CD14-positive monocyte (primary cell): Measurements from ENCODE around the gene RAX. TPM values are rescaled to one million over a fixed set of nuclear protein-coding genes. Genes with fewer than 3 reads are reported as not detected.

Experiments
- DNase-seq, 3 donors: peaks; one replicate each; pipeline ENCODE4 v3.0.0-alpha.2; 2011 to 2022
- H2AFZ ChIP-seq: 2 replicates; pipeline ENCODE4 v1.6.0; 2012; ENCODE audit warnings: mild to moderate bottlenecking, low read depth, low read length, inconsistent platforms; ENCODE audit not compliant: insufficient read depth, poor library complexity, severe bottlenecking
- H3K27ac ChIP-seq, 2 donors: 1 replicate in 1 of 2; 2 replicates in 1 of 2; pipeline ENCODE4 v1.5.1; 2012 to 2013; ENCODE audit warnings: low read length in 2 of 2, control low read depth in 1 of 2, inconsistent platforms in 1 of 2, low read depth in 1 of 2, mild to moderate bottlenecking in 1 of 2
- H3K27me3 ChIP-seq, 2 donors: one replicate each; pipeline versions ENCODE4 v1.6.0 to v1.6.1; 2011 to 2013; ENCODE audit warnings: low read length in 2 of 2; ENCODE audit not compliant: control insufficient read depth in 2 of 2, insufficient read depth in 2 of 2
- H3K36me3 ChIP-seq, 2 donors: replicated peaks in 1 of 2; 1 replicate in 1 of 2; 2 replicates in 1 of 2; pipeline versions ENCODE4 v1.5.1 to v1.6.1; 2012 to 2013; ENCODE audit warnings: low read length in 2 of 2, control low read depth in 1 of 2, inconsistent platforms in 1 of 2, mild to moderate bottlenecking in 1 of 2; ENCODE audit not compliant: insufficient read depth in 2 of 2, control insufficient read depth in 1 of 2
- H3K4me1 ChIP-seq, 2 donors: 1 replicate in 1 of 2; 2 replicates in 1 of 2; pipeline versions ENCODE4 v1.5.1 to v1.6.1; 2012 to 2013; ENCODE audit warnings: low read length in 2 of 2, control low read depth in 1 of 2, inconsistent platforms in 1 of 2, mild to moderate bottlenecking in 1 of 2, moderate library complexity in 1 of 2; ENCODE audit not compliant: insufficient read depth in 2 of 2, control insufficient read depth in 1 of 2
- H3K4me2 ChIP-seq: replicated peaks from 2 replicates; pipeline ENCODE3; 2012; ENCODE audit warnings: low read length, moderate library complexity, mild to moderate bottlenecking; ENCODE audit not compliant: poor library complexity, severe bottlenecking; ENCODE audit errors: extremely low read depth
- H3K4me3 ChIP-seq, 3 experiments: fragments of 200-600 bp in 1 of 3; sonication (generic) in 1 of 3; replicated peaks in 1 of 3; 1 replicate in 2 of 3; 2 replicates in 1 of 3; pipeline ENCODE4 v1.5.1; 2011 to 2013; ENCODE audit warnings: low read length in 3 of 3, mild to moderate bottlenecking in 3 of 3, control low read depth in 2 of 3, low read depth in 2 of 3, inconsistent platforms in 1 of 3, moderate library complexity in 1 of 3
- H3K79me2 ChIP-seq: 2 replicates; pipeline ENCODE4 v1.6.0; 2012; ENCODE audit warnings: mild to moderate bottlenecking, control low read depth, inconsistent platforms, low read length, moderate library complexity; ENCODE audit not compliant: insufficient read depth
- H3K9ac ChIP-seq: 2 replicates; pipeline ENCODE4 v1.6.0; 2017; ENCODE audit warnings: low read length, mild to moderate bottlenecking; ENCODE audit not compliant: insufficient read depth, poor library complexity, severe bottlenecking
- H3K9me3 ChIP-seq, 2 donors: replicated peaks in 1 of 2; 1 replicate in 1 of 2; 2 replicates in 1 of 2; pipeline versions ENCODE4 v1.5.1 to v1.6.1; 2012 to 2013; ENCODE audit warnings: low read length in 2 of 2, control low read depth in 1 of 2; ENCODE audit not compliant: control insufficient read depth in 1 of 2, insufficient read depth in 1 of 2
- H4K20me1 ChIP-seq: 2 replicates; pipeline ENCODE4 v1.6.0; 2012; ENCODE audit warnings: mild to moderate bottlenecking, low read length, control low read depth, moderate library complexity; ENCODE audit not compliant: insufficient read depth
- H3K27ac Mint-ChIP-seq, 7 donors: one replicate each; pipeline ENCODE4 v1.8.0; 2020; ENCODE audit warnings: mild to moderate bottlenecking in 7 of 7, mixed read lengths in 7 of 7, moderate library complexity in 6 of 7, inconsistent platforms in 2 of 7
- H3K27me3 Mint-ChIP-seq, 3 donors: one replicate each; pipeline ENCODE4 v1.8.0; 2021 to 2022; ENCODE audit warnings: low read depth in 3 of 3, mild to moderate bottlenecking in 3 of 3, mixed read lengths in 3 of 3, moderate library complexity in 3 of 3, inconsistent platforms in 1 of 3
- H3K36me3 Mint-ChIP-seq, 2 donors: one replicate each; pipeline ENCODE4 v1.8.0; 2020; ENCODE audit warnings: mixed read lengths in 2 of 2, inconsistent platforms in 1 of 2, mild to moderate bottlenecking in 1 of 2
- H3K4me1 Mint-ChIP-seq: one replicate; pipeline ENCODE4 v1.8.0; 2020; ENCODE audit warnings: mild to moderate bottlenecking, mixed read lengths
- H3K4me3 Mint-ChIP-seq, 2 donors: one replicate each; pipeline ENCODE4 v1.8.0; 2020; ENCODE audit warnings: mild to moderate bottlenecking in 2 of 2, mixed read lengths in 2 of 2, moderate library complexity in 1 of 2
- H3K9me3 Mint-ChIP-seq, 7 donors: one replicate each; pipeline ENCODE4 v1.8.0; 2020 to 2022; ENCODE audit warnings: mixed read lengths in 7 of 7, mild to moderate bottlenecking in 6 of 7, moderate library complexity in 6 of 7, inconsistent platforms in 2 of 7
- WGBS: methylation state at CpG from one replicate; pipeline ENCODE4 v1.1.5; 2013; ENCODE audit warnings: missing lambda C conversion rate; ENCODE audit not compliant: insufficient coverage; 5-methylcytosine and 5-hydroxymethylcytosine counted together
- intact Hi-C, 2 donors: fragments of 100-400 bp; cut with micrococcal nuclease; formaldehyde crosslinking; loops; one replicate each; pipeline versions ENCODE4 v1.15.0 to v1.15.1; 2023
- polyA plus RNA-seq, 3 donors: library from polyadenylated mRNA; depleted of rRNA in 1 of 3; unstranded in 2 of 3; stranded (reverse) in 1 of 3; fragments of 300-500 nt in 2 of 3; fragments of >200 nt in 1 of 3; fragmentation: Illumina TruSeq in 2 of 3; gene quantifications; 1 replicate in 2 of 3; 2 replicates in 1 of 3; pipeline ENCODE4 v1.2.3, GENCODE V29; 2012 to 2021
- TF ChIP-seq, protein P1 (sequence below): fragments of 200-600 bp; IDR thresholded peaks from one replicate; pipeline ENCODE4 v1.8.0; 2022; ENCODE audit warnings: antibody characterized with exemption, mild to moderate bottlenecking

RAX gene
- polyA plus RNA-seq, 3 donors, result not detected

GRCh38 chr18:59246796-59247195 lies 26.5 kb downstream of the RAX start:
- TF ChIP-seq, protein P1, sequence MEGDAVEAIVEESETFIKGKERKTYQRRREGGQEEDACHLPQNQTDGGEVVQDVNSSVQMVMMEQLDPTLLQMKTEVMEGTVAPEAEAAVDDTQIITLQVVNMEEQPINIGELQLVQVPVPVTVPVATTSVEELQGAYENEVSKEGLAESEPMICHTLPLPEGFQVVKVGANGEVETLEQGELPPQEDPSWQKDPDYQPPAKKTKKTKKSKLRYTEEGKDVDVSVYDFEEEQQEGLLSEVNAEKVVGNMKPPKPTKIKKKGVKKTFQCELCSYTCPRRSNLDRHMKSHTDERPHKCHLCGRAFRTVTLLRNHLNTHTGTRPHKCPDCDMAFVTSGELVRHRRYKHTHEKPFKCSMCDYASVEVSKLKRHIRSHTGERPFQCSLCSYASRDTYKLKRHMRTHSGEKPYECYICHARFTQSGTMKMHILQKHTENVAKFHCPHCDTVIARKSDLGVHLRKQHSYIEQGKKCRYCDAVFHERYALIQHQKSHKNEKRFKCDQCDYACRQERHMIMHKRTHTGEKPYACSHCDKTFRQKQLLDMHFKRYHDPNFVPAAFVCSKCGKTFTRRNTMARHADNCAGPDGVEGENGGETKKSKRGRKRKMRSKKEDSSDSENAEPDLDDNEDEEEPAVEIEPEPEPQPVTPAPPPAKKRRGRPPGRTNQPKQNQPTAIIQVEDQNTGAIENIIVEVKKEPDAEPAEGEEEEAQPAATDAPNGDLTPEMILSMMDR, result no peak
- Histone ChIP-seq H3K9me3 (no peaks in the 10 kb centered on the region), H4K20me1 (no peaks in the 10 kb centered on the region), H3K4me3 (no peak overlapping the region), H3K79me2 (no peaks in the 10 kb centered on the region), H3K9ac (no peak overlapping the region), H3K27ac (no peak overlapping the region), H3K27me3 (peaks cover 6 to 8% of the 10 kb centered on the region in 2 donors), H3K4me1 (no peaks in the 10 kb centered on the region), H2AFZ (no peak overlapping the region), H3K36me3 (no peaks in the 10 kb centered on the region), H3K4me2 (no peak overlapping the region)
- intact Hi-C loops, result no loop called here
- DNase-seq, result no peak
- Mint-ChIP-seq H3K4me1 (no peaks in the 10 kb centered on the region), H3K36me3 (no peaks in the 10 kb centered on the region), H3K9me3 (no peaks in the 10 kb centered on the region), H3K27ac (peak overlapping the region in 1 of 7 donors; percentile 33), H3K27me3 (peaks cover 19 to 35% (median 21%) of the 10 kb centered on the region in 3 donors), H3K4me3 (no peak overlapping the region)
- WGBS, result 72% methylated on average over 3 of the region's 4 CpGs

DNA sequence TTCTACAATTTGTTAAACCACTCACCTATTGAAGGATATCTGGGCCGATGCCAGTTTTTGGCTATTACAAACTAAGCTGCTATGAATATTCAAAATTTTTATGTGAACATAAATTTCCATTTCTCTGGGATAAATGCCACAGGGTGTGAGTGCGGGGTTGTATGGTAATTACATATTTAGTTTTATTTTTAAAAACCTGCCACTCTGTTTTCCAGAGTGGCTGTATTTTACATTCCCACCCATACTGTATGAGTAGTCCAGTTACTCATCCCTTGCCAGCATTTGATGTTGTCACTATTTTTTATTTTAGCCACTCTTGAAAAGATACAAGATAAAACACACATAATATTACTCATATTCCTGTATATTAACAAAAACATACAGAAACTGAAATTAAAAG lies 30.3 kb downstream of the RAX start:
- intact Hi-C loops, result no loop called here
- Histone ChIP-seq H2AFZ (no peak overlapping the region), H3K4me3 (no peak overlapping the region), H3K9me3 (no peaks in the 10 kb centered on the region), H3K36me3 (no peaks in the 10 kb centered on the region), H3K79me2 (no peaks in the 10 kb centered on the region), H3K9ac (no peak overlapping the region), H3K4me2 (no peak overlapping the region), H3K27me3 (peaks cover 6 to 8% of the 10 kb centered on the region in 2 donors), H3K4me1 (no peaks in the 10 kb centered on the region), H4K20me1 (no peaks in the 10 kb centered on the region), H3K27ac (no peak overlapping the region)
- no CpG with 5 or more reads among the region's 2 CpGs for WGBS
- Mint-ChIP-seq H3K4me1 (no peaks in the 10 kb centered on the region), H3K9me3 (no peaks in the 10 kb centered on the region), H3K4me3 (no peak overlapping the region), H3K27ac (no peak overlapping the region), H3K36me3 (no peaks in the 10 kb centered on the region), H3K27me3 (peaks cover 12 to 23% (median 16%) of the 10 kb centered on the region in 3 donors)
- TF ChIP-seq, protein P1, result no peak
- no peak for DNase-seq
